Right atrium auricular region (tissue), 2 donors: Measurements from ENCODE around the gene TBC1D22B. TPM values are rescaled to one million over a fixed set of nuclear protein-coding genes. Genes with fewer than 3 reads are reported as not detected.

Experiments used
- DNase-seq: peaks from one replicate; pipeline ENCODE4 v3.0.0-alpha.2; 2019; ENCODE audit warnings: low spot score
- H3K27ac ChIP-seq, 2 donors: fragments of 200-600 bp; sonication (generic); 1 replicate in 1 of 2; 2 replicates in 1 of 2; pipeline ENCODE4 v1.5.1; 2016 to 2019
- H3K27me3 ChIP-seq, 2 donors: fragments of 200-600 bp; sonication (generic); one replicate each; pipeline versions ENCODE4 v1.5.1 to v1.6.0; 2017 to 2019
- H3K36me3 ChIP-seq: fragments of 200-600 bp; sonication (generic); one replicate; pipeline ENCODE4 v1.5.1; 2016
- H3K4me1 ChIP-seq, 2 donors: fragments of 200-600 bp; sonication (generic); one replicate each; pipeline versions ENCODE4 v1.5.1 to v1.6.0; 2017 to 2019
- H3K4me3 ChIP-seq, 2 donors: fragments of 200-600 bp; sonication (generic); 1 replicate in 1 of 2; 2 replicates in 1 of 2; pipeline ENCODE4 v1.5.1; 2017 to 2019; ENCODE audit warnings: mild to moderate bottlenecking in 1 of 2, moderate library complexity in 1 of 2
- H3K9me3 ChIP-seq, 2 donors: fragments of 200-600 bp; sonication (generic); one replicate each; pipeline ENCODE4 v1.5.1; 2019
- CTCF ChIP-seq, 2 donors: fragments of 200-600 bp; sonication (generic); IDR thresholded peaks; one replicate each; pipeline ENCODE4 v1.5.1; 2019; ENCODE audit warnings: antibody characterized with exemption in 2 of 2
- total RNA-seq, 2 donors: library from RNA; depleted of rRNA; stranded (reverse); fragments of >200 nt; gene quantifications; one replicate each; pipeline ENCODE4 v1.1.0, GENCODE V29; 2016

Gene TBC1D22B
- total RNA-seq, 2 donors from 2014 or later, result 7.5 to 9.8 TPM

DNA sequence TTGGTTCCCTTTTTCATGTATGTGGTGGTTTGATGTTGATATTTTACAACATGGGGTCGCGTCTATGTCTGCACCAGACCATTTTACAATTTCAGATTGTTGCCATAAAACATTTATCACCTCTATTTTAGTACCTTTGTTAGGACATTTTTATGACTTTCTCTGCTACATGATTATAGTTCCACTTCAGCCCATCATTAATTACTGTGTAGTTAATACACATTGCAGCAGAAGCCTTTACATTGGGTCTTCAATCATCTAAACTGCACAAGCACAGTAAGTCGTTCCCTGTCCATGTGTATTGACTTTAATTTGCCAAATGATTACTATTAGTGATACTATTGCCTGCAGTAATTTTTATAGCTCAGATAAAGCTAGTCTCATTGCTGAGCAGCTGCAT, 16.1 kb downstream of the TBC1D22B start:
- Histone ChIP-seq H3K36me3 (no peaks in the 10 kb centered on the region), H3K27me3 (no peaks in the 10 kb centered on the region), H3K27ac (no peak overlapping the region), H3K9me3 (no peaks in the 10 kb centered on the region), H3K4me1 (no peaks in the 10 kb centered on the region), H3K4me3 (no peak overlapping the region)
- no peak for TF ChIP-seq CTCF (IDR thresholded peaks at IDR 0.05)
- no peak for DNase-seq

DNA sequence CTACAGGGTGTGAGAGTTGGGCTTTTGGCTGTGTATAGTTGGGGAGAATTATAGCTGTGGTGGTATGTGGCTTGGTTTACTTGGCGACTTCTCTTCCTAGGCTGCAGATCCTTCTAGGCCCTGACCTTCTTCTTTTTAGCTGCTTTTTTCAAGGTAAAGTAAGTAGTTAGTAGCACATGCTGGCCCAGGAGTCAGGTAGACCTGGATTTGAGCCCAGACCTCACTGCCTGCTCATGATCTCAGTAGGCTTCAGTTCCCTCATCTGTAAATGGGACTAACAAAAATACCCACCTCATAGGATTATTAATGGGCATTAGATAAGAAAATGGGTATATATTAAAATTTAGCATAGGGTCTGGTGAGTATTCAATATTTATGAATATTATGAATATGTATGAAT, 17.8 kb downstream of the TBC1D22B start:
- Histone ChIP-seq H3K27me3 (no peaks in the 10 kb centered on the region), H3K4me1 (peaks cover 0 to 13% of the 10 kb centered on the region in 2 donors), H3K4me3 (no peak overlapping the region), H3K27ac (no peak overlapping the region), H3K36me3 (no peaks in the 10 kb centered on the region), H3K9me3 (no peaks in the 10 kb centered on the region)
- no peak for DNase-seq
- TF ChIP-seq CTCF (IDR thresholded peaks at IDR 0.05), result no peak

DNA sequence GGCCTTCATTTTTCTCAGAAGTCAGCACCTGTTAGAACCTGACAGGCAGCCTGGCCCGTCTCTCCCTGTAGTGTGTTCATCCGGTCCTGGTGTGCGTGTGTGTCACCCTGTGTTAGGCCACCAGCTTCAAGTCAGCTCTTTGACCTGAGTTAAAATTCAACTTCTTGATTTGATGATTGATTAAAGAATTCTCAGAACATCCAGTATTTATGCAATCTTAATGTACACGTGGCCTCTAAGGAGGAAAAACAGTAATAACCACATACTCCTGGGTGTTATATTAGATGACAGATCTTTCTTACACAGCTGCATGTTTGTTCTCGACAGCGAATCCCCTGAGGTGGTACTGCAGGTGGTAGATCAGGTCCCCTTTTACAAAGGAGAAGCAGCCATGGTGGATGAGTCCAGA, 19.4 kb downstream of the TBC1D22B start:
- H3K36me3 ChIP-seq, result peaks cover under 1% of the 10 kb centered on the region

GRCh38 chr6:37279366-37280134, 22.0 kb downstream of the TBC1D22B start:
- H3K4me3 ChIP-seq, result no peak overlapping the region
- peaks cover 2 to 35% of the 10 kb centered on the region in 2 donors for H3K4me1 ChIP-seq
- DNase-seq, result no peak
- H3K36me3 ChIP-seq, result peaks cover 16% of the 10 kb centered on the region
- peak overlapping the region; percentile 44 to 79 for H3K27ac ChIP-seq
- no peaks in the 10 kb centered on the region for H3K9me3 ChIP-seq
- H3K27me3 ChIP-seq, result no peaks in the 10 kb centered on the region
- TF ChIP-seq CTCF (IDR thresholded peaks at IDR 0.05), result no peak

More for the DNA sequence above, 19.4 kb downstream of the TBC1D22B start:
- H3K9me3 ChIP-seq, result no peaks in the 10 kb centered on the region
- H3K27ac ChIP-seq, result no peak overlapping the region
- peaks cover 0 to 16% of the 10 kb centered on the region in 2 donors for H3K4me1 ChIP-seq
- H3K27me3 ChIP-seq, result no peaks in the 10 kb centered on the region
- no peak overlapping the region for H3K4me3 ChIP-seq
- no peak for TF ChIP-seq CTCF (IDR thresholded peaks at IDR 0.05)
- no peak for DNase-seq

GRCh38 chr6:37280162-37280887, 22.8 kb downstream of the TBC1D22B start:
- peaks cover 2 to 40% of the 10 kb centered on the region in 2 donors for H3K4me1 ChIP-seq
- H3K27me3 ChIP-seq, result no peaks in the 10 kb centered on the region
- H3K36me3 ChIP-seq, result peaks cover 24% of the 10 kb centered on the region
- H3K27ac ChIP-seq, result peak overlapping the region; percentile 44 to 79
- no peak for DNase-seq
- no peak for TF ChIP-seq CTCF (IDR thresholded peaks at IDR 0.05)
- H3K4me3 ChIP-seq, result no peak overlapping the region
- no peaks in the 10 kb centered on the region for H3K9me3 ChIP-seq
